Stimulated activated CD8-positive, alpha-beta memory T cell treated with anti-CD3 and anti-CD28 coated beads, Interleukin-12 subunit alpha, Interleukin-12 subunit beta, amount 100 ng/mL, for 1 hour (primary cell): ENCODE results near the gene SRGAP2.
"Not testable (repeated sequence)": the region's sequence is repeated elsewhere in the genome, so short reads cannot be mapped to it uniquely, and the experiment has no call there.

ENCODE experiments used
- DNase-seq: peaks from one replicate; pipeline ENCODE4 v3.0.0-alpha.2; 2020; ENCODE audit warnings: low read depth

The SRGAP2 gene

DNA sequence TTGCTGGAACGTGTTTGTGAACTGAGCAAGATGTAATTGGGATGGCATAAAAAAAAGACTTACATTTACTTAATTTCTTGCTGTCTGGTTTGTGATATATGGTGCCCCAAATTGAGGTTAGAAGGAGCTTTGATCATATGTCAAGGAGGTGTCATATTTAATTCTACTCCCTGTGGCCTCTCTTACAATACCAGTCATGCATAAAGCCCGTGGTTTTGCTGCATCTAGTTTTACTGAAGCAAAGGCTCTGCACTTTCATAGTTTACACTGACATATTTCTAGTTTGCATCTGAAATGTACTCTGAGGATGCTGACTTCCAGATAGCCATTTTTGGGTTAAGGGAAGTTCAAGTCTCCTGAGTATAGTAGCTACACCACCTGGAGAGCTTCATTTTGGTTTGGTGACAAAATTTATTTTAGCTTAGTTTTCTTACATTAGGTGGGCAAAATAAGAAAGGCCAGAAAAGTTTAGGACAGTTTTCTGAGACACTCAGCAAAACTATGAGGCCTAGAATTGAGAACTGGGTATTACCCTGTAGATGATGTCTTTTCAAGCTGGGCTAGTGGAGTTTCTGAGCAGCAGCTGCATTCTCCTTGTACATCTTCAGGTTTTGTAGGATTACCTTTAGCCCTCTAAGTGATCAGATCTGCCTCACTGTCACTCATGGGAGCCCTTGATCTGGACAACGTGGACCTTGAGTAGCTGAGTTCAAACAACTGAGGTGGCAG is 47.8 kb downstream of the SRGAP2 start:
- DNase-seq = not testable (repeated sequence)

DNA sequence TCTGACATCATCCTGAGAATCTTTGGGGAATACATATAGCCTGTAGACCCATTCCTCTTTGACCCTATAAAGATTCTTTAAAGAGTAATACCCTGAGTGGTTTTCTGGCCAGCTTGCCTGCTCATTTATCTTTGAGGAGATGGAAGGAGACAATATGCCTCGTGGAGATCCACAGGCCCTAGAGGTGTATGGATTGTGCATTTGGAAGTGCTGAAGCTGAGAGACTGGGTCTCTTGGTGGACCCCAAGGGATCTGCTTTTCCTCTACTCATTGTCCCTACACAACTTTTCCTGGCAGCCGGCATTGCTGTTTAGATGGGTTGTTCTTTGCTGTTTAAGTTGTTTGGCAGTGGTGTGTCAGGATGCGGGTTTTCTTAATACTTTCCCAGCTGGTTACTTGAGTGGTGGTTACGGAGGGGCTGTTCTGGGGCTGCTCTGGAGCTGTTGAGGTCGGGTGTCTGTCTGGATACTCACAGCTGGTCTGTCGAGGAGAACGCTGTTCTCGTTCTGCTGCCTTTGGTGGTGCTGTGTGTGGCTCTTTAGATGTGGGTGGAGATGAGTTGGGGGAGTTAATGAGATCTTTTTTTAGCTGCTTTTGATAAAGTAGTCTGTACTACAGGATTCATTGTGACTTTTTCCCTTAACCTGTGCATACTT is 49.5 kb downstream of the SRGAP2 start:
- not testable (repeated sequence) for DNase-seq
